NCI-H446 (cell line): Measurements from ENCODE around the gene CAVIN2.
"Not testable (repeated sequence)": the region's sequence is repeated elsewhere in the genome, so short reads cannot be mapped to it uniquely, and the experiment has no call there.

Source experiments
- DNase-seq, 2 experiments: peaks; one replicate each; lab custom pipeline; 2025; lab: John Stamatoyannopoulos, UW

Gene CAVIN2

GRCh38 chr2:191800874-191801273, 46.0 kb downstream of the CAVIN2 start:
- DNase-seq = peak in 1 of 2 experiments; percentile 24

- DNase-seq = no peak
Observed at GRCh38 chr2:191799526-191799925, 47.4 kb downstream of the CAVIN2 start.

GRCh38 chr2:191797942-191798876, 48.7 kb downstream of the CAVIN2 start:
- DNase-seq = no peak

- no peak for DNase-seq
Observed at GRCh38 chr2:191797500-191797899, 49.4 kb downstream of the CAVIN2 start.

GRCh38 chr2:191795715-191796114, 51.2 kb downstream of the CAVIN2 start:
- DNase-seq = no peak

GRCh38 chr2:191791953-191792560, 54.8 kb downstream of the CAVIN2 start:
- DNase-seq = no peak

- DNase-seq = no peak
Observed at GRCh38 chr2:191790737-191791136, 56.2 kb downstream of the CAVIN2 start.

GRCh38 chr2:191789796-191790195, 57.1 kb downstream of the CAVIN2 start:
- DNase-seq = no peak

- no peak for DNase-seq
Observed at GRCh38 chr2:191786694-191787093, 60.2 kb downstream of the CAVIN2 start.

GRCh38 chr2:191785651-191786050, 61.2 kb downstream of the CAVIN2 start:
- DNase-seq = not testable (repeated sequence)
